Activated naive CD8-positive, alpha-beta T cell treated with anti-CD3 and anti-CD28 coated beads, Interleukin-2, amount 50 U/mL, for 24 hours (primary cell): ENCODE data around the gene NT5C1A.
A peak's percentile ranks its signal among the peaks of the same experiment; 100 is the strongest.

ENCODE experiments used
- ATAC-seq: fragments of 150-1000 bp; cut with Tn5 transposase; one replicate; pipeline ENCODE4 v1.10.0; 2021
- DNase-seq: peaks from one replicate; pipeline ENCODE4 v3.0.0; 2021
- H3K27ac Mint-ChIP-seq: one replicate; pipeline ENCODE4 v1.8.0; 2021; ENCODE audit warnings: mild to moderate bottlenecking, mixed read lengths
- H3K27me3 Mint-ChIP-seq: one replicate; pipeline ENCODE4 v1.8.0; 2021; ENCODE audit warnings: mixed read lengths
- H3K36me3 Mint-ChIP-seq: one replicate; pipeline ENCODE4 v1.8.0; 2021; ENCODE audit warnings: low read depth, mixed read lengths
- H3K4me1 Mint-ChIP-seq: one replicate; pipeline ENCODE4 v1.8.0; 2021; ENCODE audit warnings: mixed read lengths
- H3K4me3 Mint-ChIP-seq: one replicate; pipeline ENCODE4 v1.8.0; 2021; ENCODE audit warnings: mild to moderate bottlenecking, moderate library complexity, mixed read lengths
- H3K9me3 Mint-ChIP-seq: one replicate; pipeline ENCODE4 v1.8.0; 2021; ENCODE audit warnings: mixed read lengths

The NT5C1A gene

GRCh38 chr1:39646232-39647081 lies 25.4 kb downstream of the NT5C1A start:
- Mint-ChIP-seq H3K27me3 (no peaks in the 10 kb centered on the region), H3K36me3 (no peaks in the 10 kb centered on the region), H3K4me1 (no peaks in the 10 kb centered on the region), H3K4me3 (no peak overlapping the region), H3K9me3 (no peaks in the 10 kb centered on the region), H3K27ac (no peak overlapping the region)
- DNase-seq = no peak
- ATAC-seq = no peak

DNA sequence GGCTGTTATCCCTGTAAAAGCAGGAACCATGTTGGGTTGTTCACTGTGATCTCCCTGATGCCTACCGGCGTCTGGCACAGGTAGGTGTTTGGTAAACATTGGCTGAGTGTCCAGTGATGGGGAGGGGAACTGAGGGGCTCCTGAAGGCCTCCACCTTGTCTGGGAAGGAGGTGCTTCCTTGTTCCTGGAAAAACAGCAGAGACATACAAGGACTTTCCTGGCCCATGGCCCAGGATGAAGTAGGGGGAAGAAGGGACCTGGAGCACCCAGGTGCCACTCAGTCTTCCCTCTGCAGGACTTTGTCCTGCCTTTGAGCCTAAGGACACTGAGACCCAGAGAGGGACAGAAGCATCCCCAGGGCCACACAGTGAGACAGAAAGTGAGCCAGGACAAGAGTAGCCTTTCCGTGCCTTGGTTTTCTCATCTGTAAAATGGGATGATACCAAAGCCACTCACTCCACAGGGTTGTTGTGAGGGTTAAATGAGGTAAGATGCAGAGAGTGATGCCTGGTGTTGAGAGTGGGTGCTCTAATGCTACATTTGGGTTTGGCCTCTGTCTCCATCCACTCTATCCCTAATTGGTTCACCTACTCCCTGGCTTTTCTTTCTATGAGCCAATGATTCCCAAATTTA lies 26.4 kb downstream of the NT5C1A start:
- Mint-ChIP-seq H3K9me3 (no peaks in the 10 kb centered on the region), H3K27ac (no peak overlapping the region), H3K4me1 (no peaks in the 10 kb centered on the region), H3K27me3 (no peaks in the 10 kb centered on the region), H3K36me3 (no peaks in the 10 kb centered on the region), H3K4me3 (no peak overlapping the region)
- no peak for ATAC-seq
- no peak for DNase-seq

GRCh38 chr1:39643705-39644104 lies 28.2 kb downstream of the NT5C1A start:
- H3K9me3 Mint-ChIP-seq = no peaks in the 10 kb centered on the region
- H3K27ac Mint-ChIP-seq = no peak overlapping the region
- H3K27me3 Mint-ChIP-seq = peaks cover 6% of the 10 kb centered on the region
- peaks cover 5% of the 10 kb centered on the region for H3K4me1 Mint-ChIP-seq
- DNase-seq (no peak), ATAC-seq (no peak)
- H3K4me3 Mint-ChIP-seq = no peak overlapping the region
- H3K36me3 Mint-ChIP-seq = no peaks in the 10 kb centered on the region

- no peak for DNase-seq
- H3K9me3 Mint-ChIP-seq = no peaks in the 10 kb centered on the region
- H3K4me3 Mint-ChIP-seq = no peak overlapping the region
- no peaks in the 10 kb centered on the region for H3K36me3 Mint-ChIP-seq
- no peak for ATAC-seq
- peaks cover 15% of the 10 kb centered on the region for H3K27me3 Mint-ChIP-seq
- H3K27ac Mint-ChIP-seq = no peak overlapping the region
- peaks cover 5% of the 10 kb centered on the region for H3K4me1 Mint-ChIP-seq
Observed at GRCh38 chr1:39642796-39643195, 29.1 kb downstream of the NT5C1A start.

GRCh38 chr1:39640861-39641260 lies 31.0 kb downstream of the NT5C1A start:
- peaks cover 5% of the 10 kb centered on the region for H3K4me1 Mint-ChIP-seq

DNA sequence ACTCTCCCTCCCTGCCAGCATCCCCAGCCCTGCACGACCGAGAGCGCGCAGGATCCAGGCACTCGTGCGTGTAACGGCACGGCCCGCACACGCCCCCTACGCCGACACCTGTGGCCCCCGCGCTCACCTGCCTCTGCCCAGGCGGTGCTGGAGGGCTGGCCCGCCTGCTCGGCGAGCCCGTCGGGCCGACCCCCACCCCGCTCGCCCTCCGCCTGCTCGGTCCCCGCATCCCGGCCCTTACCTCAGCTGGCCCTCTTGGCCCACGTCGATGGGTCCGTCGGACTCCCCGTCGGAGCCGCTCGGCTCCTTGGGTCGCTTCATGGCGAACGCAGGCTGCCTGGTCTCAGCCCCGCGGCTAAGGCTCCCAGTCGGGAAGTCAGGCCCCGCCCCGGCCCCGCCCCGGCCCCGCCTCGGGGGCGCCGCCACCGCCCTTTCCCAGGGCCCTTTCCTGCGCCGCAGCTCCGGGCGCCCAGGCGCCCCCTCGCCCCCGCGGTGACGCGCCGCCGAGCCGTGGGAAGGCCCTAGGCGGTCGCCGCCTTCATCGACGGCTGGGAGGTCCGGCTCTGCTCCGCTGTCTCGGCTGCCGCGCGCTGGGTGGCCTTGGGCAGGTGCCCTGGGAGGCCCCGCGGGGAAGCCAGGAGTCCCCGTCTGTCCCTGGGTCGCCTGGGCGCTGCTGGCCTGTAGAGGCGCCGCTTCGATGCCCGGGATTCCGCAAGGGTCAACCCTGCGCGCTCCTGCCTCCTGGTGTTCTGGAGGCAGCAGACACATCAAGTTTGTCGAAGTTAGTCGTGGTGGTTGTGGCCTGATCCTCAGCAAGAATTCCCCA lies 32.4 kb downstream of the NT5C1A start, which contains the start of gene HEYL:
Gene HEYL, minus strand, starts transcription at position 339 of the 826 bp plus-strand sequence. Its CDS starts 18 bp downstream, at position 321.
- DNase-seq (peak; percentile 82), ATAC-seq (peak; percentile 93)
- H3K4me3 Mint-ChIP-seq = peak within 1 kb of the TSS; percentile 55

More at GRCh38 chr1:39640861-39641260, 31.0 kb downstream of the NT5C1A start:
- DNase-seq (no peak), ATAC-seq (no peak)
- peaks cover 28% of the 10 kb centered on the region for H3K27me3 Mint-ChIP-seq
- no peak overlapping the region for H3K27ac Mint-ChIP-seq
- no peaks in the 10 kb centered on the region for H3K36me3 Mint-ChIP-seq
- no peak overlapping the region for H3K4me3 Mint-ChIP-seq
- no peaks in the 10 kb centered on the region for H3K9me3 Mint-ChIP-seq

GRCh38 chr1:39638965-39639304 lies 33.0 kb downstream of the NT5C1A start:
- H3K27ac Mint-ChIP-seq = no peak overlapping the region
- peak overlapping the region; percentile 41 for H3K4me3 Mint-ChIP-seq
- peaks cover 31% of the 10 kb centered on the region for H3K27me3 Mint-ChIP-seq
- no peaks in the 10 kb centered on the region for H3K36me3 Mint-ChIP-seq
- peaks cover 5% of the 10 kb centered on the region for H3K4me1 Mint-ChIP-seq
- DNase-seq (no peak), ATAC-seq (no peak)
- no peaks in the 10 kb centered on the region for H3K9me3 Mint-ChIP-seq

More for the DNA sequence above, 32.4 kb downstream of the NT5C1A start, which contains the start of gene HEYL:
- no peaks in the 10 kb centered on the region for H3K9me3 Mint-ChIP-seq
- H3K4me1 Mint-ChIP-seq = peaks cover 5% of the 10 kb centered on the region
- no peak within 1 kb of the TSS for H3K27ac Mint-ChIP-seq
- no peaks in the 10 kb centered on the region for H3K36me3 Mint-ChIP-seq
- peaks cover 31% of the 10 kb centered on the region for H3K27me3 Mint-ChIP-seq

DNA sequence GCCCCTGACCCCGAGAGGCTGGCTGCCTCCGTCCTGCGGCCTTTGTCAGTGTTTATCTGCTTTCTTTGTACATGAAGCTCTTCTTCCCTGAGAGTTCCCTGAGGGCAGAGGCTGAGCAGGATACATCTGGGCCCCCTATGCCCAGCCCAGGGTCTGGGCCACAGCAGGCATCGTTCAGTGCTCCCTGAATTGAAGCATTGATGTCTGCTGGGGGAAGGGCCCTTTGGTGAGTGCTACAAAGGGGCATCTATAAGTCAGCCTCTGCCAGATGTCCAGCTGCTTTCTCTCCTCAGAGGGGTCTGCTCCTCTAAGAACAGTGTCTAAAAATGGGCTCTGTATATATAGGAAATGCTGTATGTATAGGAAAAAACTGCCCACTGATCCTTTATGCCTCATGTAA lies 34.5 kb downstream of the NT5C1A start:
- no peak overlapping the region for H3K4me3 Mint-ChIP-seq
- ATAC-seq (no peak), DNase-seq (no peak)
- peaks cover 5% of the 10 kb centered on the region for H3K4me1 Mint-ChIP-seq
- no peaks in the 10 kb centered on the region for H3K9me3 Mint-ChIP-seq
- H3K27me3 Mint-ChIP-seq = peaks cover 35% of the 10 kb centered on the region
- H3K27ac Mint-ChIP-seq = no peak overlapping the region
- H3K36me3 Mint-ChIP-seq = no peaks in the 10 kb centered on the region

- H3K36me3 Mint-ChIP-seq = no peaks in the 10 kb centered on the region
- no peak for ATAC-seq
- H3K9me3 Mint-ChIP-seq = no peaks in the 10 kb centered on the region
- H3K4me1 Mint-ChIP-seq = peaks cover 17% of the 10 kb centered on the region
- no peak overlapping the region for H3K27ac Mint-ChIP-seq
- no peak for DNase-seq
- no peak overlapping the region for H3K4me3 Mint-ChIP-seq
- peaks cover 35% of the 10 kb centered on the region for H3K27me3 Mint-ChIP-seq
Observed at GRCh38 chr1:39635871-39636210, 36.1 kb downstream of the NT5C1A start.

- Mint-ChIP-seq H3K36me3 (no peaks in the 10 kb centered on the region), H3K4me1 (peaks cover 17% of the 10 kb centered on the region), H3K27me3 (peaks cover 35% of the 10 kb centered on the region), H3K9me3 (no peaks in the 10 kb centered on the region), H3K27ac (no peak overlapping the region), H3K4me3 (no peak overlapping the region)
- ATAC-seq = no peak
- no peak for DNase-seq
Observed at GRCh38 chr1:39635205-39635870, 36.6 kb downstream of the NT5C1A start.

- Mint-ChIP-seq H3K4me1 (peaks cover 12% of the 10 kb centered on the region), H3K4me3 (no peak overlapping the region), H3K27ac (no peak overlapping the region), H3K9me3 (no peaks in the 10 kb centered on the region), H3K27me3 (peaks cover 26% of the 10 kb centered on the region), H3K36me3 (no peaks in the 10 kb centered on the region)
- DNase-seq (no peak), ATAC-seq (no peak)
Observed at GRCh38 chr1:39633422-39633821, 38.5 kb downstream of the NT5C1A start.

DNA sequence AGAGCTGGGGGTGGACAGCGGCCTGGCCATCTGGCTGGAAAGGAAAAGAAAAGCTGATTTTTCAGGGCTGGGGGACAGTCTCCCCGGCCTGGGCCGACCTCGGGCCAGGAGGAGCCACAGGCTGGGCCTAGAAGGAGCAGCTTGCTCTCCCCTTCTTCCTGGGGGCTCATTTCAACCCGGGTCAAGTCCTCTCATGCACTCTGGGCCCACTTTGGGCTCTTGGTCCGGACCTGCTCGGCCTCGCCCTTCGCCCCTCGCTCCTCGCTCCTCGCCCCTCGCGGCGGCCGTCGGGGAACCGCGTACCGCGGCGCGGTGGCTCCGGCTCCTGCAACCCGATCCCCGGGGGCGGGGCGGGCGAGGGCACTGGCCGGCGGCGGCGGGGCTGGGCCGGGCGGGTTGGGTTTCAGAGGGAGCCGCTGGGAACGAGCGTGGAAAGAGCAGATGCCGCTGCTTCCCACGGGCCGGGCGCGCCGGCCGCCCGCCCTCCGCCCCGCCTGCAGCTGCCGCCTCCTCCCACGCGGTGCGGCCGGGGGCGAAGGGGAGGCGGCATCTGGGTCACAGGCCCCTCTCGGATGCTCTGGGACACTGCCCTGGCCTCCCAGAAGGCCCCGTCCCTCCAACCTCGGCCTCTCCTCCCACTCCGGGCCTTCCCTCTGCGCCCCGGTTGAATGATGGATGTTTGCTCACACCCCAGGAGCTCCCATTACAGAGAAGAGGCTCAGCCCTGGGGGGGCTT lies 39.1 kb downstream of the NT5C1A start:
- H3K4me3 Mint-ChIP-seq = no peak overlapping the region
- H3K4me1 Mint-ChIP-seq = peaks cover 12% of the 10 kb centered on the region
- DNase-seq (no peak), ATAC-seq (no peak)
- no peaks in the 10 kb centered on the region for H3K9me3 Mint-ChIP-seq
- H3K27ac Mint-ChIP-seq = no peak overlapping the region
- no peaks in the 10 kb centered on the region for H3K36me3 Mint-ChIP-seq
- peaks cover 20% of the 10 kb centered on the region for H3K27me3 Mint-ChIP-seq

DNA sequence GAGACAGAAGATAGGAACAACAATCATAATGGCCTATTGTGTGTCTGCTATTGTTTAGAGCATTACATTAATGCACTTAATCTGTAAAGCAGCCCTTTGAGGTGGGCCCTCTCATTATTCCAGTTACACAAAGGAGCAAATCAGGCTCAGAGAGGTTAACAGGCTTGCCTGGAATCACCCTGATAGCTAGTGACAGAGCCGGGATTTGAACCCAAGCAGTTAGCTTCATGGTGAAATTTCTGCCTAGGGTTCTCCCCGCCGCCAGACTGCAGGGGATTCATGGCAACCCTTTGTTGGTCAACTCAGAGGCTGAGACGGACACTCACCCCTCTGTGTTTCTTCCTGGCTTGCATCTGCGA lies 39.6 kb downstream of the NT5C1A start:
- Mint-ChIP-seq H3K27ac (no peak overlapping the region), H3K4me3 (no peak overlapping the region), H3K36me3 (no peaks in the 10 kb centered on the region), H3K9me3 (no peaks in the 10 kb centered on the region), H3K4me1 (peaks cover 12% of the 10 kb centered on the region), H3K27me3 (peaks cover 16% of the 10 kb centered on the region)
- DNase-seq (no peak), ATAC-seq (no peak)
